Smooth muscle cell (in vitro differentiated cells): ENCODE results near the gene RNU4-1. TPM values are rescaled to one million over a fixed set of nuclear protein-coding genes. Genes with fewer than 3 reads are reported as not detected.
"Not testable (repeated sequence)": the region's sequence is repeated elsewhere in the genome, so short reads cannot be mapped to it uniquely, and the experiment has no call there.

ENCODE experiments used
- DNase-seq: peaks from one replicate; lab custom pipeline; 2025; ENCODE audit not compliant: unreplicated experiment; lab: John Stamatoyannopoulos, UW
- H2AFZ ChIP-seq: fragments of 200-600 bp; sonication (generic); 2 replicates; pipeline ENCODE4 v1.6.0; 2016; ENCODE audit warnings: antibody characterized with exemption, low read depth, mild to moderate bottlenecking
- H3F3A ChIP-seq: fragments of 200-600 bp; sonication (generic); 2 replicates; pipeline ENCODE4 v1.6.0; 2017; ENCODE audit warnings: antibody characterized with exemption, low read depth
- H3K27ac ChIP-seq: fragments of 200-600 bp; sonication (generic); 2 replicates; pipeline ENCODE4 v1.5.1; 2016; ENCODE audit warnings: low read depth, mild to moderate bottlenecking
- H3K27me3 ChIP-seq: fragments of 200-600 bp; sonication (generic); 2 replicates; pipeline ENCODE4 v1.6.1; 2016; ENCODE audit warnings: low read depth, mild to moderate bottlenecking
- H3K36me3 ChIP-seq: fragments of 200-600 bp; sonication (generic); 2 replicates; pipeline ENCODE4 v1.5.1; 2016; ENCODE audit warnings: low read depth
- H3K4me1 ChIP-seq: fragments of 200-600 bp; sonication (generic); 2 replicates; pipeline ENCODE4 v1.5.1; 2016; ENCODE audit warnings: low read depth
- H3K4me2 ChIP-seq: fragments of 200-600 bp; sonication (generic); 2 replicates; pipeline ENCODE4 v1.6.0; 2016; ENCODE audit warnings: mild to moderate bottlenecking
- H3K4me3 ChIP-seq: fragments of 200-600 bp; sonication (generic); 2 replicates; pipeline ENCODE4 v1.5.1; 2016; ENCODE audit warnings: mild to moderate bottlenecking
- H3K79me2 ChIP-seq: fragments of 200-600 bp; sonication (generic); 2 replicates; pipeline ENCODE4 v1.6.0; 2016; ENCODE audit warnings: low read depth, mild to moderate bottlenecking
- H3K9ac ChIP-seq: fragments of 200-600 bp; sonication (generic); 2 replicates; pipeline ENCODE4 v1.6.0; 2016; ENCODE audit warnings: low read depth
- H3K9me3 ChIP-seq: fragments of 200-600 bp; sonication (generic); replicated peaks from 2 replicates; pipeline ENCODE4 v1.5.1; 2016; ENCODE audit warnings: low read depth
- H4K20me1 ChIP-seq: fragments of 200-600 bp; sonication (generic); 2 replicates; pipeline ENCODE4 v1.6.0; 2016; ENCODE audit warnings: low read depth
- WGBS: methylation state at CpG from one replicate; pipeline ENCODE4 v1.1.7; 2016; ENCODE audit warnings: low lambda C conversion rate; 5-methylcytosine and 5-hydroxymethylcytosine counted together
- polyA plus RNA-seq: library from polyadenylated mRNA; unstranded; fragments of >200 nt; fragmentation: Nextera tagmentation; extraction: Ambion mirVana; gene quantifications from 2 replicates; pipeline ENCODE4 v1.2.1, GENCODE V29; 2016
- small RNA-seq: library from RNA; depleted of rRNA; stranded (forward); fragments of <200 nt; gene quantifications from one replicate; pipeline ENCODE3, GENCODE V24; 2014
- total RNA-seq: library from RNA; depleted of rRNA; stranded (reverse); fragments of >200 nt; gene quantifications from 2 replicates; pipeline ENCODE4 v1.2.3, GENCODE V29; 2014
- TF ChIP-seq, protein P1 (sequence below): fragments of 200-600 bp; sonication (generic); IDR thresholded peaks from 2 replicates; pipeline ENCODE4 v1.5.1; 2017; ENCODE audit warnings: borderline replicate concordance, mild to moderate bottlenecking, antibody characterized with exemption; ENCODE audit not compliant: insufficient read depth, poor library complexity, severe bottlenecking

The RNU4-1 gene
- total and polyA plus RNA-seq, 2 experiments from 2014 or later = under 0.01 TPM; not detected in 1

GRCh38 chr12:120249266-120249874, 43.7 kb downstream of the RNU4-1 start:
- H3F3A ChIP-seq = peaks cover 15% of the 10 kb centered on the region
- H3K27me3 ChIP-seq = no peaks in the 10 kb centered on the region
- no peak for DNase-seq
- peak overlapping the region; percentile 6 for H3K4me2 ChIP-seq
- H3K9ac ChIP-seq = no peak overlapping the region
- peak overlapping the region; percentile 87 for H3K27ac ChIP-seq
- H2AFZ ChIP-seq = no peak overlapping the region
- H3K9me3 ChIP-seq = no peaks in the 10 kb centered on the region
- H3K79me2 ChIP-seq = peaks cover 78% of the 10 kb centered on the region
- H3K4me1 ChIP-seq = peaks cover 15% of the 10 kb centered on the region
- no peak overlapping the region for H3K4me3 ChIP-seq
- H4K20me1 ChIP-seq = peaks cover 97% of the 10 kb centered on the region
- TF ChIP-seq, protein P1, sequence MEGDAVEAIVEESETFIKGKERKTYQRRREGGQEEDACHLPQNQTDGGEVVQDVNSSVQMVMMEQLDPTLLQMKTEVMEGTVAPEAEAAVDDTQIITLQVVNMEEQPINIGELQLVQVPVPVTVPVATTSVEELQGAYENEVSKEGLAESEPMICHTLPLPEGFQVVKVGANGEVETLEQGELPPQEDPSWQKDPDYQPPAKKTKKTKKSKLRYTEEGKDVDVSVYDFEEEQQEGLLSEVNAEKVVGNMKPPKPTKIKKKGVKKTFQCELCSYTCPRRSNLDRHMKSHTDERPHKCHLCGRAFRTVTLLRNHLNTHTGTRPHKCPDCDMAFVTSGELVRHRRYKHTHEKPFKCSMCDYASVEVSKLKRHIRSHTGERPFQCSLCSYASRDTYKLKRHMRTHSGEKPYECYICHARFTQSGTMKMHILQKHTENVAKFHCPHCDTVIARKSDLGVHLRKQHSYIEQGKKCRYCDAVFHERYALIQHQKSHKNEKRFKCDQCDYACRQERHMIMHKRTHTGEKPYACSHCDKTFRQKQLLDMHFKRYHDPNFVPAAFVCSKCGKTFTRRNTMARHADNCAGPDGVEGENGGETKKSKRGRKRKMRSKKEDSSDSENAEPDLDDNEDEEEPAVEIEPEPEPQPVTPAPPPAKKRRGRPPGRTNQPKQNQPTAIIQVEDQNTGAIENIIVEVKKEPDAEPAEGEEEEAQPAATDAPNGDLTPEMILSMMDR = no peak
- H3K36me3 ChIP-seq = no peaks in the 10 kb centered on the region
- 69% methylated on average over 4 of the region's 4 CpGs for WGBS

GRCh38 chr12:120247621-120248030, 45.4 kb downstream of the RNU4-1 start:
- H3K9ac ChIP-seq = peak overlapping the region; percentile 47
- peaks cover 25% of the 10 kb centered on the region for H3K4me1 ChIP-seq
- DNase-seq = no peak
- no peaks in the 10 kb centered on the region for H3K36me3 ChIP-seq
- peak overlapping the region; percentile 75 for H3K4me2 ChIP-seq
- H3K27ac ChIP-seq = peak overlapping the region; percentile 87
- no peaks in the 10 kb centered on the region for H3K27me3 ChIP-seq
- H3K79me2 ChIP-seq = peaks cover 60% of the 10 kb centered on the region
- no peak overlapping the region for H2AFZ ChIP-seq
- H3F3A ChIP-seq = peaks cover 23% of the 10 kb centered on the region
- 43% methylated on average over 6 of the region's 6 CpGs for WGBS
- peaks cover 96% of the 10 kb centered on the region for H4K20me1 ChIP-seq
- TF ChIP-seq, protein P1 = no peak
- no peak overlapping the region for H3K4me3 ChIP-seq
- no peaks in the 10 kb centered on the region for H3K9me3 ChIP-seq

GRCh38 chr12:120247183-120247582, 45.9 kb downstream of the RNU4-1 start:
- peaks cover 56% of the 10 kb centered on the region for H3K79me2 ChIP-seq
- peak overlapping the region; percentile 47 for H3K9ac ChIP-seq
- H3F3A ChIP-seq = peaks cover 23% of the 10 kb centered on the region
- peaks cover 96% of the 10 kb centered on the region for H4K20me1 ChIP-seq
- H3K4me1 ChIP-seq = peaks cover 30% of the 10 kb centered on the region
- H3K27ac ChIP-seq = peak overlapping the region; percentile 87
- H3K36me3 ChIP-seq = no peaks in the 10 kb centered on the region
- TF ChIP-seq, protein P1 = no peak
- WGBS = 92% methylated on average over 3 of the region's 3 CpGs
- H2AFZ ChIP-seq = no peak overlapping the region
- no peaks in the 10 kb centered on the region for H3K27me3 ChIP-seq
- no peaks in the 10 kb centered on the region for H3K9me3 ChIP-seq
- no peak for DNase-seq
- peak overlapping the region; percentile 75 for H3K4me2 ChIP-seq
- no peak overlapping the region for H3K4me3 ChIP-seq

DNA sequence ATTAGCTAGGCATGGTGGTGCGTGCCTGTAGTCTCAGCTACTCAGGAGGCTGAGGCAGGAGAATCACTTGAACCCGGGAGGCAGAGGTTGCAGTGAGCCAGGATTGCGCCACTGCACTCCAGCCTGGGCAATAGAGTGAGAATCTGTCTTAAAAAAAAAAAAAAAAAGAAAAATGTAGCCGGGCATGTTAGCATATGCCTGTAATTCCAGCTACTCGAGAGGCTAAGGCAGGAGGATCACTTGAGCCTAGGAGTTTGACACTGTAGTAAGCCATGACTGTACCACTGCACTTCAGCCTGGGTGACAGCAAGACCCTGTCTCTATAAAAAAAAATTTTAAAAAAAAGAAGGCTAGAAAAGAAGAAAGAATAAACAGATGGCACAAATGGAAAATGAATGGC, 46.3 kb downstream of the RNU4-1 start:
- Histone ChIP-seq H3F3A (peaks cover 21% of the 10 kb centered on the region), H3K9ac (peak overlapping the region; percentile 47), H3K79me2 (peaks cover 56% of the 10 kb centered on the region), H3K4me2 (peak overlapping the region; percentile 75), H3K4me1 (peaks cover 34% of the 10 kb centered on the region), H3K27ac (peak overlapping the region; percentile 87), H4K20me1 (peaks cover 96% of the 10 kb centered on the region)
- 75% methylated on average over 5 of the region's 5 CpGs for WGBS
- not testable (repeated sequence) for DNase-seq, H3K4me3 ChIP-seq, H3K27me3 ChIP-seq, H2AFZ ChIP-seq, H3K36me3 ChIP-seq, H3K9me3 ChIP-seq

Small RNAs within 50 kb of the gene (small RNA-seq; reads per million reads assigned to genes)
- gene RNU4-1 (1,198 reads per million, percentile 100 among the genes with 10 or more reads in this experiment), gene RNU4-2 (431 reads per million, percentile 99 among the genes with 10 or more reads in this experiment), gene RNU6-1088P (not detected)

Other genes with a start within 250 kb of the RNU4-1 start
- 17.9 and 19.3 TPM in 2 replicates for gene RAB35, start 176.5 kb downstream of the RNU4-1 start, total RNA-seq
- 19.1 and 21.9 TPM in 2 replicates for gene RAB35, start 176.5 kb downstream of the RNU4-1 start, polyA plus RNA-seq
- gene GCN1, start 98.5 kb downstream of the RNU4-1 start, total RNA-seq = 40.4 and 44.3 TPM in 2 replicates
- 31.6 and 35.9 TPM in 2 replicates for gene GCN1, start 98.5 kb downstream of the RNU4-1 start, polyA plus RNA-seq
- 2,989 and 3,138 TPM in 2 replicates for gene RPLP0, start 92.1 kb downstream of the RNU4-1 start, total RNA-seq
- gene RPLP0, start 92.1 kb downstream of the RNU4-1 start, polyA plus RNA-seq = 1,054 and 1,106 TPM in 2 replicates
- gene PXN, start 27.5 kb downstream of the RNU4-1 start, total RNA-seq = 16.6 and 17.2 TPM in 2 replicates
- 27.0 and 61.2 TPM in 2 replicates for gene PXN, start 27.5 kb downstream of the RNU4-1 start, polyA plus RNA-seq
- gene RNU4-2, start 1.3 kb downstream of the RNU4-1 start, total RNA-seq = under 0.01 TPM in 2 replicates
- gene RNU4-2, start 1.3 kb downstream of the RNU4-1 start, polyA plus RNA-seq = 4.5 TPM in 1 of 2 replicates, not detected in the other
- gene SIRT4, start 9.1 kb upstream of the RNU4-1 start, total RNA-seq = 2.7 and 4.8 TPM in 2 replicates
- 5.3 and 5.5 TPM in 2 replicates for gene SIRT4, start 9.1 kb upstream of the RNU4-1 start, polyA plus RNA-seq
- gene PLA2G1B, start 34.5 kb upstream of the RNU4-1 start, total RNA-seq = not detected in 2 replicates
- not detected in 2 replicates for gene PLA2G1B, start 34.5 kb upstream of the RNU4-1 start, polyA plus RNA-seq
- gene MSI1, start 75.9 kb upstream of the RNU4-1 start, total RNA-seq = 1.2 and 1.3 TPM in 2 replicates
- 5.0 and 6.8 TPM in 2 replicates for gene MSI1, start 75.9 kb upstream of the RNU4-1 start, polyA plus RNA-seq
- gene COX6A1, start 144.9 kb upstream of the RNU4-1 start, total RNA-seq = 597 and 788 TPM in 2 replicates
- 949 and 1,088 TPM in 2 replicates for gene COX6A1, start 144.9 kb upstream of the RNU4-1 start, polyA plus RNA-seq
- 47.1 and 54.8 TPM in 2 replicates for gene TRIAP1, start 153.1 kb upstream of the RNU4-1 start, total RNA-seq
- 67.0 and 70.6 TPM in 2 replicates for gene TRIAP1, start 153.1 kb upstream of the RNU4-1 start, polyA plus RNA-seq
- gene GATC, start 153.2 kb upstream of the RNU4-1 start, total RNA-seq = 13.4 and 22.2 TPM in 2 replicates
- 9.8 and 10.3 TPM in 2 replicates for gene GATC, start 153.2 kb upstream of the RNU4-1 start, polyA plus RNA-seq
- 133 and 148 TPM in 2 replicates for gene SRSF9, start 176.5 kb upstream of the RNU4-1 start, total RNA-seq
- gene SRSF9, start 176.5 kb upstream of the RNU4-1 start, polyA plus RNA-seq = 264 and 289 TPM in 2 replicates
- gene DYNLL1, start 202.9 kb upstream of the RNU4-1 start, total RNA-seq = 403 and 502 TPM in 2 replicates
- gene DYNLL1, start 202.9 kb upstream of the RNU4-1 start, polyA plus RNA-seq = 497 and 616 TPM in 2 replicates
- 32.5 and 34.7 TPM in 2 replicates for gene COQ5, start 235.9 kb upstream of the RNU4-1 start, total RNA-seq
- 39.9 and 46.9 TPM in 2 replicates for gene COQ5, start 235.9 kb upstream of the RNU4-1 start, polyA plus RNA-seq
- 49.0 and 63.2 TPM in 2 replicates for gene RNF10, start 241.1 kb upstream of the RNU4-1 start, total RNA-seq
- 115 and 134 TPM in 2 replicates for gene RNF10, start 241.1 kb upstream of the RNU4-1 start, polyA plus RNA-seq